Right ventricle myocardium superior (tissue), 1 donor: Measurements from ENCODE around the gene EFCC1. TPM values are rescaled to one million over a fixed set of nuclear protein-coding genes. Genes with fewer than 3 reads are reported as not detected.

Source experiments
- ATAC-seq: fragments of 200-7000 bp; cut with Tn5 transposase; one replicate; pipeline ENCODE4 v1.9.1; 2020; ENCODE audit warnings: mild to moderate bottlenecking; ENCODE audit not compliant: poor library complexity
- DNase-seq: peaks from one replicate; pipeline ENCODE4 v3.0.0-alpha.2; 2020
- intact Hi-C: fragments of 100-400 bp; cut with DNase I; formaldehyde crosslinking; loops from one replicate; pipeline ENCODE4 v1.11.2; 2022
- total RNA-seq: library from RNA; stranded (reverse); fragmentation: NEBNext Ultra II Directional; extraction: Animal tissue kit (Norgen Biotek cat#: 25700); gene quantifications from one replicate; pipeline ENCODE4 v1.2.1, GENCODE V29; 2021
- donor health status: DM: no; HTN: yes; CAD: no; lungs with severe emphysema.

EFCC1 gene
- total RNA-seq, 1 donor from 2014 or later = 2.4 TPM

DNA sequence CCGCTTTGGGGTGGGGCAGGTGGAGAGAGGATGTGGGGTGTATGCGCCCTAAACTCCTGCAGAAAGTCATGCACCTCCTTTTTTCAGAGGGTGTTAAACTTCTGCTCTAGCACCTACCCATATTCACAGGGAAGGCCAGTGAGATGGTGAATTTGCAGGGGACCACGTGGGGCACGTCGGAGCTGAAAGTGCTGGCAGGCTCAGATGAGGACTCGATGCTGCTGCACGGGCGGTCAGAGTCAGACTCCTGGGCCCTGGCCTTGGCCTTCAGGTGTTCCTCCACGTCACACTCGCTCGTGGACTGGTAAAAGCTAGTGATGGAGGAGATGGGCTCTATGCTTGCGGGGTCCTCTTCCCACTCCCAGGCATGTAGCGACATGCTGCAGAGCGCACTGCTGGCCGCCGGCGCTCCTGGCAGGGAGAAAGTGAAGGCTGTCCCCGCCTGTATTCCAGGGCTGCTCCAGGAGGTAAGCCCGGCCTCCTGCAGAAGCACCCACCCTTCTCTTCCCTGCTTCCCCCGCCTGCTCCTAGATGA, 8.1 kb upstream of the EFCC1 start:
- intact Hi-C loops = no loop called here
- ATAC-seq = no peak
- DNase-seq = no peak

- DNase-seq = peak; percentile 93
- peak; percentile 98 for ATAC-seq
- intact Hi-C loops = no loop called here
Measured at GRCh38 chr3:128993461-128994172, 7.5 kb upstream of the EFCC1 start, which contains the start of gene CFAP92. CFAP92 (minus strand) TSS chr3:128994076; CDS start chr3:128993304, 772 bp downstream.

DNA sequence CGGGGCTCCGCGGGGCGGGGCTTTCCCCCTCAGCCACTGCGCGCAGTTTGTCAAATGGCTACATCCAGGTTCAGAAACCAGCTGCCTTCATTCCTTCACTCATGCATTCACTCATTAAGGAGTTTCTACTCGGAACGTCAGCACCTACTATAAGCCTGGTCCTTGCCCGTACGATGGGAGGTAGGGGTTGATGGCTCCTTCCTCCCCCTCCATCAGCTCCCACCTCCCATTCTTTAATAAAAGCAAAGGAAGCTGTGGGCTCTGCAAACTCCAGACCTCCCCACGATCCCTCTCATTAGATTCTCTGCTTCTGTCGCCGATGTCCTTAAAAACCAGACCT, 7.0 kb upstream of the EFCC1 start:
- DNase-seq (no peak), ATAC-seq (no peak)
- intact Hi-C loops = no loop called here

GRCh38 chr3:128994581-128995546, 6.2 kb upstream of the EFCC1 start:
- ATAC-seq (no peak), DNase-seq (no peak)
- intact Hi-C loops = no loop called here

- intact Hi-C loops = no loop called here
- DNase-seq = no peak
- no peak for ATAC-seq
Measured at GRCh38 chr3:128995737-128996136, 5.4 kb upstream of the EFCC1 start.

DNA sequence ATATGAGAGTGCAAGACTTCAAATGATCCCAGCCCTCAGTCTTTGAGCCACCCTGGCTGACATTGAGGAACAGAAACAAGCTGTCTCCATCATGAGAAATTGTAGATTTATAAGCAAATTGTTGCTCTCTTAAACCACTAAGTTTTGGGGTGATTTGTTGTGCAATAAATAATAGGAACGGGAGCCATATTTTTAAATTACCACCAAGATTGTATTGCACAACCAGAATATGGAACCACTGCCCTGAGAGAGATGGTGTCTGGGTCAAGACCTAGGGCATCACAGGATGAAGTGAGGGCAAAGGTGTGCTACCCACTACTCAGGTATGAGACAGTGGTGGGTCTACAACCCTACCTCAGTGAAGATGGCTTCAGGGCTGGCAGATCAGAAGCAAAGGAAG, 4.9 kb upstream of the EFCC1 start:
- ATAC-seq = no peak
- intact Hi-C loops = no loop called here

DNA sequence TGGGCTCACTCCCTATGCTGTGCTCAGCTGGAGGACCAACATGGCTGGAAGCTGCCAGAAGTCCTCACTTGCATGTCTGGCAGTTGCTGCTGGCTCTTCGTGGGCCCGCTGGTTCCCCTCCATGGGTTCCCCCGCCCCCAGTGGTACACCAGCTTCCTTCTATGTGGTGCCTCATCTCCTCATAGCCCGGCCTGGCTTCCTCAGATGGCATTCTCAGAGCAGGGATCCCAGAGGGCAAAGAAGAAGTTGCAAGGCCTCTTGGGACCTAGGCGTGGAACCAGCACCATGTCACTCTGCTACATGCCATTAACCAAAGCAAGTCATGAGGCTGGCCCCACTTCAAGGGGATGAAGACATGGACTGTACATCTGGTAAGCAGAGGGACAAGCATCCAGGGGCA, 4.4 kb upstream of the EFCC1 start:
- no peak for DNase-seq
- no peak for ATAC-seq
- intact Hi-C loops = no loop called here

More for the DNA sequence above, 4.9 kb upstream of the EFCC1 start:
- no peak for DNase-seq

DNA sequence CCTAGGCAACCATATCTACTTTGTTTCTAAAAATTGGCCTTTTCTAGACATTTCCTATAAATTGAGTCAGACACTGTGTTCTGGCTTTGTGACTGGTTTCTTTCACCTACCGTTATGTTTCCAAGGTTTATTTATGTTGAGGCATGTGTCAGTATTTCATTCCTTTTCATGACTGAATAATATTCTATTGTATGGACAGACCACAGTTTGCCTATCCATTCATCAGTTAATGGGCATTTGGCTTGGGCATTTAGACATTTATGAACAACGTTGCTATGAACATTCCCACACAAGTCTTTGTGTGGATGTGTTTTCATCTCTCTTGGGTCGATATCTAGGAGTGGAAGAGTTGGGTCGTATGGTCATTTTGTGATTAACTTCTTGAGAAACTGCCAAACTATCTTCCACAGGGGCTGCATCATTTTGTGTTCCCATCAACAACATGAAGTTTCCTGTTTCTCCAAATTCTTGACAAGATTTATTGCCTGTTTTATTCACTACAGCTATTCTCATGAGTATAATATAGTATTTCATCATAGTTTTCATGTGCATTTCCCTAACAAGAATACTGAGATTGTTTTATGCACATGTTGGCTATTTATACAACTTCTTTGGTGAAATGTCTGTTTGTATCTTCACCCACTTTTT, 3.5 kb upstream of the EFCC1 start:
- ATAC-seq = no peak
- intact Hi-C loops = no loop called here
- DNase-seq = no peak

DNA sequence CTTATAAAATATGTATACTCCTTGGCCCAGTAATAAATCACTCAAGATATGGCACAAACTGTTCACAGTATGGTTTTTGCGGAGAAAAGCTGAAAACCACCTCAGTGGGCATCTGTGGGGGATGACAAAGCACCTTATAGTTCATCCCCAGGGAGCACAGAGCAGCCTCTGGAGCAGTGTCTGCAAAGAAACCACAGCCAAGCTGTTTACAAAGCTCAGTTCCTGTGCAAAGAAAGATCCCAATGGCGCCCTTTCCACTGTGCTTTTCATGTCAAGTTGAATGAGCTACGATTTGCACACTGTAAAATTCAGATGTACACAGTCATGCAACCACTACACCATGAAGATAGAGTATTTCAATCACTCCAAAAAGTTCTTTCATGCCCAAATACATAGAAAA, 2.5 kb upstream of the EFCC1 start:
- DNase-seq (no peak), ATAC-seq (no peak)
- intact Hi-C loops = no loop called here

DNA sequence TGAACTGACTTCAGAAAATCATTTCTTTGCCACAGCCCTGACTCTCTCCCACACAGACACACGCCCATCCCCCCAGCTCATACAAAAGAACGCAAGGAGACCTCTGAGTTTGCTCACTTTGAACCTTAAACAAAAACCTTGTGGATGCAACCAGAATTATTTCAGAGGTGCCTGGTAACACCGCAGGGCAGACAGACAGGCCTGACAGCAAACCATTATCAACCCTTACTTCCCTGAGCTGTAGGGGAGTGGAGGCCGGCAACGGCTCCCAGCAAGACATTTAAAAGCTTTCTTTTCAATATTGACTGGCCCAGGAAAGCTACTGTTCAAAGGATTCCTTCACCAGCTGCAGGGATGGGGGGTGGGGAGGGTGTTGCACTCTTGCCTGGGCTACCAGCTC, 2.0 kb upstream of the EFCC1 start:
- intact Hi-C loops = no loop called here
- ATAC-seq (no peak), DNase-seq (no peak)

GRCh38 chr3:129000742-129001100, 383 bp upstream of the EFCC1 start:
- ATAC-seq (peak; percentile 1), DNase-seq (no peak)
- intact Hi-C loops = no loop called here

DNA sequence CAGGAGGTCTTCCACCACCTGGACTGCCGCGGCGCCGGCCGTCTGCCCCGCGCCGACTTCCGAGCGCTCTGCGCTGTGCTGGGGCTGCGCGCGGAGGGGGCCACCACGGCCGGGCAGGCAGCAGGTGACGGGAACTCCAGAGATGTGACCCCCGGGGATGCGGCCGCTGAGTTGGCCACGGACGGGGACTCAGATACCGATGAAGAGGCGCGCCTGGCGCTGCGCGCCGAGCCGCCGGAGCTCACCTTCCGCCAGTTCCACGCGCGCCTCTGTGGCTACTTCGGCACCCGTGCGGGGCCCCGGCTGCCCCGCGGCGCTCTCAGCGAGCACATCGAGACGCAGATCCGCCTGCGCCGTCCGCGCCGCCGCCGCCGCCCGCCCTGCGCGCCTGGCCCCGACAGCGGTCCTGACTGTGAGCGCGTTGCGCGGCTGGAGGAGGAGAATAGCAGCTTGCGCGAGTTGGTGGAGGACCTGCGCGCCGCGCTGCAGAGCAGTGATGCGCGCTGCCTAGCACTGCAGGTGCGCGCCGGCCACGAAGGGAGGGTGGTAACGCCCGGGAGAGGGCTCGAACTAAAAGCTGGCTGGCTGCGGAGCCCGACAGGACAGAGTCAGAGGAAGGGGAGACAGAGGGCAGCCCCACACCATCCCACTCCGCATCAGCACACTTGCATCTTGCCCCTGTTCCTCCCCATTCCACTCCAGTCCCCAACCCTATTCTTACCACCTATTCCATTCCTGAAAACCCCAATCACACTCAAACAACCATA, 885 bp downstream of the EFCC1 start:
- intact Hi-C loops = no loop called here
- DNase-seq (no peak), ATAC-seq (no peak)

DNA sequence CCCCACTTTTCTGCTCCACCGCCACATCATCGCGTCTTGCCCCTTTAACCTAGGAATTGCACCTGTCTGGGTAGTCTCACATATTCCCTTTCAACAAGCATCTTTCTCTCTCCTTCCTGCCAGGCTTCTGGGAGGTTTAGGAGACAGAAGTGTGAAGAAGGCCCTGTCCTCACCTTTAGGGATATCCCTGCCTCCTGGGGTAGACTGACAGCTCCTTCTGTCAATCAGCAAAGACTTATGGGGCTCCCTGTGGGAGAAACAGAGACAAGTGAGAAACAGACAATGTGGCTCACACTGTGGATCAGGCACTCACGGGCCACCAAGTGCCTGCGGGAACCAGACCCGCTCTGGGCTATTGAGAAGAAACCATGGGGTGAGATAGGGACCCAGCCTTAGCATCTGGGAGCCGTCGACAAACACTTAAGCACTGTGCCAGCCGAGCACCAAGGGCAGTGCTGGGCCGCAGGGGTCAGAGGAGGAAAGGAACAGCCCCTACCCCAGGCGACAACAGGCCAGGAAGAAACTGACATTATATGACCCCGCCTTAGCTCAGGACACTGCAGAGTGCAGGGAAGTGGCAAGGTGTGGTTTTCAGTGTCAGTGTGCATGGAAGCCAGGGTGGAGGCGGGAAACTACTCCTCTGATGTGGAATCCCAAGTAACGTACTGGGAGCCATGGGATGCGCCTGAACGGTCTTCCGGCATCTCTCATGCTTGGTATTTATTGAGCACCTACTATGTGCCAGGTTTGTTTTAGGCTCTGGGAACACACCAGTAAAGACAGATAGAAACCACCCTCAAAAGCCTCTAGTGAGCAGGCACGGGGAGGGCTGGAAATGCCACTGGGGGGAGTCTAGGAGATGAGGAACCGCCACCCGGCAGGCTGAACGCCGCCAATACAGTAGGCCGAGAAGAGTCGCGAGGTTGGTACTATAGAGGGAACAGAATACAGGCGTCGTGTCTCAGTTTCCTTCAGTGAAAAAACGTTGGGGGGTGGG, 1.8 kb downstream of the EFCC1 start:
- intact Hi-C loops = no loop called here
- no peak for ATAC-seq
- no peak for DNase-seq

DNA sequence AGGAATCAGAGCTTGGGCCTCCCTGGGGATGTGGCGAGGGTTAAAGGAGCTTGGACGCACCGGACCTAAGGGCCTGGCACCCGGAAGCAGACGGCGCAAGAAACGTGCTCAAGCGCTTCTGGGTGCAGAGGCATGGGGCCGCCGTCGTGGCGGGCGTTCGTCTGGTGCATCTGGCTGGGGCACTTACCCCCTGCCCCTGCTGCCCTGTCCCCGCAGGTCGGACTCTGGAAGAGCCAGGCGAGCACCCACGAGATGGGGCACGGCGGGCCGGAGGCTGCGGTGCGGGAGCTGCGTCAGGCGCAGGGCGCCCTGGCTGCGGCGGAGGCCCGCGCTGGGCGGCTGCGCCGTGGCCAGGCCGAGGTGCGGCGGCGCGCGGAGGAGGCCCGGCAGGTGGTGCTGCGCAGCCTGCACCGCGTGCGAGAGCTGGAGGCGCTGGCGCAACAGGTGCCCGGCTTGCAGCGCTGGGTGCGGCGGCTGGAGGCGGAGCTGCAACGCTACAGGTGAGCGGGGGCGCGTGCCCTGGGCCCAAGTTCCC, 2.5 kb downstream of the EFCC1 start:
- DNase-seq (no peak), ATAC-seq (peak; percentile 29)
- intact Hi-C loops = no loop called here

DNA sequence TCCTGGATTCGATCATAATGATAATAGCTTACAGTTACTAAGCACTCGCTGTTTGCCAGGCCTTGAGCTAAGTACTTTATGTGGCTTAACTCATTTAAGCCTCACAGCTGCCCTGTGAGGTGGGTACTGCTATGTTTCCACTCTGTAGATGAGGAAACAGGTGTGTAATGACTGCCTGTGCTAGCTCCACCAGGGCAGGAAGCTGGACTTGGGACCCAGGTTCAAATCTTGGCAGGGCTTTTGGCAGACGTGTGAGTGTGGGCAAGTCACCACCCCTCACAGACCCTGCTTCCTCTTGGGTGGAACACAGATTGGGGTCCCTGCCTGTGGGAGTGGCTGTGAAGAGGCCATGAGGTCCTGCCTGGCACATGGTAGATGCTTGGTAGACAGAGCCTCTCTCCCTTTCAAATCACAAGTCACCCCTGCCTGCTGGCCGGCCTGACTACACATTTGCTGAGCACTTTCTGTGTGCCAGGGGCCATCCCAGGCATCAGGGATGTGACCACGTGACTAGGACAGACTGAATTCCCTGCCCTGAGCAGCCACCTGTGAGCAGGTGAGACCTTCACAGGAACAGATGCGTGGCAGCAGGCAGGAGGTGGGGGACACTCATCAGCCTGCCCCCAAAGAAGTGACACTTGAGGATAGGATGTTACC, 3.7 kb downstream of the EFCC1 start:
- no peak for DNase-seq
- intact Hi-C loops = no loop called here
- no peak for ATAC-seq

DNA sequence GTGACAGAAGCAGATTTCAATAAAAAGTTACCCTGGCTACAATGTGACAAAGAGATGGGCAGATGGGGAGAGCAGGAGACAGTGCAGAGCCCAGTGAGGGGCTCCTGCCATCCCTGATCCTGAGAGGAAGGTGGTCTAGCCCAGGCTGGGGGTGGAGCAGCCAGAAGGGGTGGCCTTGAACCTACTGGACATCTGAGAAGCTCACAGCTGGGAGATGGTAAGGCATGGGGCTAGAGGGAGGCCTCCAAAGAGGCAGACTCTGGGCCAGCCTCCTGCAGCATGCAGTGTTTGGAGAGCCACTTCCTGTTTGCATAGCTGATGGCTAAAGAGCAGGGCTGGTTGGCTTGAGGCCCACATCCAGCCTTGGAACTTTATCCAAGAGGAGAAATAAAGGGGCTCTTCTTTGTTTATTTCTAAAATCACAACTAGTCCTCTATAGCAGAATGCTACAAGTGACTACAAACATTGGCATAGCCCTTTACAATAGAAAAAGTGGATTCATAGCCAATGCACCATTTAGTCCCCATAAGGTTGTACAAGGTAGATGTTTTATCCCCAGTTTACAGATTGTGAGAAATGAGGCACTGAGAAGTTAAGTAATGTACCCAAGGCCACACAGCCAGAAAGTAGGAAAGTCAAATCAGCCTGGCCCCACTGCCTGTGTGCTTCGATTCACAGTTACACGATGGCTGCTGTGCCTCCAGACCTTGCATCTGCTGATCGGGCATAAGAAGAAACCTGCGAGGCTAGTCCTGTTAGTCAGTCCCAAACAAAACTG, 4.6 kb downstream of the EFCC1 start:
- ATAC-seq = peak; percentile 13
- peak; percentile 70 for DNase-seq
- intact Hi-C loops = no loop called here
